ENCODE measurements around the gene DUSP15.

- TF ChIP-seq POLR2A (IDR thresholded peaks at IDR 0.05) (no peak), CTCF (IDR thresholded peaks at IDR 0.05) (no peak)
These were observed 49.3 kb upstream of the DUSP15 start for GRCh38 chr20:31919410-31920155.

Data from adrenal gland (tissue), 5 donors.